GM13976 (cell line): ENCODE data around the gene ANKH.

Experiments
- DNase-seq: peaks from one replicate; pipeline ENCODE4 v3.0.0; 2012; ENCODE audit warnings: low spot score
- CTCF ChIP-seq: IDR thresholded peaks from 2 replicates; pipeline ENCODE4 v1.5.1; 2012; ENCODE audit warnings: borderline replicate concordance, mild to moderate bottlenecking; ENCODE audit not compliant: insufficient read depth; ENCODE audit errors: extremely low read depth, missing control alignments, control extremely low read depth
- in situ Hi-C: fragments of 300-500 bp; cut with MboI; formaldehyde crosslinking; loops from one replicate; pipeline ENCODE4 v1.12.0; 2022; ENCODE audit warnings: low sequenced_read_pairs, mixed read lengths, inconsistent platforms; ENCODE audit not compliant: unreplicated experiment

Gene ANKH

GRCh38 chr5:14901462-14902051, 30.0 kb upstream of the ANKH start:
- no peak for DNase-seq
- in situ Hi-C loops, result no loop called here
- TF ChIP-seq CTCF, result no peak

GRCh38 chr5:14900693-14901461, 29.3 kb upstream of the ANKH start:
- no peak for DNase-seq
- in situ Hi-C loops, result no loop called here
- no peak for TF ChIP-seq CTCF

GRCh38 chr5:14896131-14896530, 24.6 kb upstream of the ANKH start:
- in situ Hi-C loops, result no loop called here
- DNase-seq, result no peak
- no peak for TF ChIP-seq CTCF

GRCh38 chr5:14895301-14895700, 23.7 kb upstream of the ANKH start:
- no peak for DNase-seq
- no peak for TF ChIP-seq CTCF
- in situ Hi-C loops, result no loop called here

- in situ Hi-C loops, result no loop called here
- DNase-seq, result no peak
- TF ChIP-seq CTCF, result no peak
Observed at GRCh38 chr5:14894748-14895147, 23.2 kb upstream of the ANKH start.

GRCh38 chr5:14893381-14893780, 21.8 kb upstream of the ANKH start:
- in situ Hi-C loops, result no loop called here
- no peak for DNase-seq
- no peak for TF ChIP-seq CTCF

- no peak for DNase-seq
- TF ChIP-seq CTCF, result no peak
- in situ Hi-C loops, result no loop called here
Observed at GRCh38 chr5:14890846-14891245, 19.3 kb upstream of the ANKH start.
